ENCODE data around the gene VPS26A.

Gene VPS26A

GRCh38 chr10:69179743-69180524 lies 56.0 kb downstream of the VPS26A start, which contains the start of gene SUPV3L1:
Gene SUPV3L1, plus strand, starts transcription at chr10:69180234. Its CDS starts 58 bp downstream, at chr10:69180292.
- peak; percentile 50 for DNase-seq

GRCh38 chr10:69180525-69181204 lies 56.7 kb downstream of the VPS26A start:
- DNase-seq, result peak; percentile 4

- no peak for DNase-seq
These were observed 57.5 kb downstream of the VPS26A start for GRCh38 chr10:69181433-69181832.

- DNase-seq, result no peak
These were observed 58.0 kb downstream of the VPS26A start for GRCh38 chr10:69182005-69182404.

GRCh38 chr10:69186524-69186923 lies 62.5 kb downstream of the VPS26A start:
- no peak for DNase-seq

- DNase-seq, result no peak
These were observed 77.1 kb downstream of the VPS26A start for GRCh38 chr10:69201045-69201444.

GRCh38 chr10:69202332-69202731 lies 78.4 kb downstream of the VPS26A start:
- DNase-seq, result no peak

GRCh38 chr10:69208761-69209160 lies 84.8 kb downstream of the VPS26A start:
- no peak for DNase-seq

- DNase-seq, result no peak
These were observed 86.0 kb downstream of the VPS26A start for GRCh38 chr10:69209787-69210484.

GRCh38 chr10:69211104-69211503 lies 87.1 kb downstream of the VPS26A start:
- DNase-seq, result no peak

GRCh38 chr10:69211524-69211923 lies 87.5 kb downstream of the VPS26A start:
- DNase-seq, result no peak

GRCh38 chr10:69213591-69214311 lies 89.8 kb downstream of the VPS26A start:
- DNase-seq, result no peak

- DNase-seq, result no peak
These were observed 90.7 kb downstream of the VPS26A start for GRCh38 chr10:69214666-69215131.

GRCh38 chr10:69215405-69216171 lies 91.6 kb downstream of the VPS26A start:
- no peak for DNase-seq

GRCh38 chr10:69216577-69217118 lies 92.7 kb downstream of the VPS26A start:
- no peak for DNase-seq

- no peak for DNase-seq
These were observed 93.3 kb downstream of the VPS26A start for GRCh38 chr10:69217119-69217754.

- DNase-seq, result no peak
These were observed 94.9 kb downstream of the VPS26A start for GRCh38 chr10:69218831-69219230.

- no peak for DNase-seq
These were observed 96.1 kb downstream of the VPS26A start, which contains the start of gene HKDC1 for GRCh38 chr10:69220041-69220451. Gene HKDC1, plus strand, starts transcription at chr10:69220332. Its CDS starts 104 bp downstream, at chr10:69220436.

- no peak for DNase-seq
These were observed 96.5 kb downstream of the VPS26A start for GRCh38 chr10:69220507-69220906.

Data from NCI-H1436 treated with DMSO at 0.1 percent for 48 hours (cell line).